OCI-LY1 (cell line): Measurements from ENCODE around the gene MED29.

Experiments used
- CTCF ChIP-seq: fragments of 200-600 bp; sonication (generic), shearing (Covaris generic); IDR thresholded peaks from 2 replicates; pipeline ENCODE4 v1.5.1; 2017; ENCODE audit warnings: mild to moderate bottlenecking, antibody characterized with exemption, low read length, moderate library complexity, mixed read lengths
- EZH2 ChIP-seq: fragments of 200-600 bp; sonication (generic), shearing (Covaris generic); IDR thresholded peaks from 2 replicates; pipeline ENCODE4 v1.8.0; 2017; ENCODE audit warnings: borderline replicate concordance, mixed run types, mild to moderate bottlenecking, antibody characterized with exemption, low read length, moderate library complexity, mixed read lengths

DNA sequence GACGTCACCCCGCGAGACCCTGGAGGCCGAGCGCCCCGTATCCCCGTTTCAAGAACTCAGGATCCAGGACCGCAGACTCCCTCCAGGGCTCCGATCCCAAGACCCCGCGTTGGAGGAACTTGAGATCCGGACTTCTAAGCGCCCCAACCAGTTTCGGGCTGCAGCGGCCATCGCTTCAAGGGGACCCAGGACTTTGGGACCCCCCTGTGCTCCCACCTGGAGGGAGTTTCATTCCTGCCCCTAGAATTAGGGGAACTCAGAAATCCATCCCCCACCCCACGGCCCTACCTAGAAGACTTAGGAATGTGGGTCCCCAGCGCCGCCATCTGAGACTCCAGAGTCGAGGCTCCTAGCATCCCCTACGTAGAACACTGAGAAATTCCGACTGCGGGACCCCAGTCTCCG is 21.7 kb downstream of the MED29 start:
- TF ChIP-seq CTCF (peak; percentile 28; the same call in 1 of the 2 replicates), EZH2 (no peak)
